ENCODE data around the gene USP35. TPM values are rescaled to one million over a fixed set of nuclear protein-coding genes. Genes with fewer than 3 reads are reported as not detected.

USP35 gene
- polyA plus RNA-seq, 2 of the 4 experiments (the other 2 are of a cell fraction) = 3.8 to 5.8 TPM

- FAIRE-seq (no peak), DNase-seq (ENCODE audit: low read depth in 1 of 2, low spot score in 1 of 2) (no peak), ATAC-seq (no peak)
- WGBS (ENCODE audit: missing lambda C conversion rate) = 70% methylated on average over 1 of the region's 1 CpG
- H3K9me3 ChIP-seq = no peaks in the 10 kb centered on the region; the same call in 2 of the 3 replicates
- no peak overlapping the region for H3K4me2 ChIP-seq
- H3K4me1 ChIP-seq = no peaks in the 10 kb centered on the region
- H3K27ac ChIP-seq = no peak overlapping the region
- TF ChIP-seq NFE2L2 (conservative IDR thresholded peaks at IDR 0.05; ENCODE audit: low read length) (no peak), ZC3H11A (IDR thresholded peaks at IDR 0.05) (no peak), ZNF302 (CRISPR knock-in tag; IDR thresholded peaks at IDR 0.05) (no peak), SREBF2 (IDR thresholded peaks at IDR 0.05) (no peak), MAFK (IDR thresholded peaks at IDR 0.05; ENCODE audit: partially characterized antibody) (no peak), JUN (IDR thresholded peaks at IDR 0.05) (no peak), RFX5 (IDR thresholded peaks at IDR 0.05) (no peak), SMC3 (IDR thresholded peaks at IDR 0.05) (no peak), TFCP2L1 (CRISPR knock-in tag; IDR thresholded peaks at IDR 0.05) (no peak), GATA3 (IDR thresholded peaks at IDR 0.05; ENCODE audit: borderline replicate concordance) (no peak), POLR2AphosphoS2 (conservative IDR thresholded peaks at IDR 0.05; ENCODE audit: low read length) (no peak)
- no peak overlapping the region for H3K4me3 ChIP-seq
- CTCF ChIA-PET = interaction anchor here (1.6 kb wide), 1 partner anchor 13 kb away, joined by 4 read pairs; no protein-coding TSS in a partner anchor
- POLR2A ChIA-PET = no interaction called here
Measured at GRCh38 chr11:78160557-78160956, 28.2 kb upstream of the USP35 start.

- ATAC-seq = no peak
Measured at GRCh38 chr11:78161346-78161745, 27.4 kb upstream of the USP35 start.

More at GRCh38 chr11:78161346-78161745, 27.4 kb upstream of the USP35 start:
- DNase-seq (ENCODE audit: low read depth in 1 of 2, low spot score in 1 of 2) (no peak), FAIRE-seq (no peak)
- no peak for TF ChIP-seq MYC (IDR thresholded peaks at IDR 0.05; ENCODE audit: borderline replicate concordance, low read length)
- no peak for TF ChIP-seq USF2 (IDR thresholded peaks at IDR 0.05)
- no peak for TF ChIP-seq CBX2 (IDR thresholded peaks at IDR 0.05; ENCODE audit: borderline replicate concordance, low read depth)
- TF ChIP-seq HMGXB4 (CRISPR knock-in tag; IDR thresholded peaks at IDR 0.05; ENCODE audit: borderline replicate concordance) = no peak
- TF ChIP-seq EP300 (IDR thresholded peaks at IDR 0.05) = no peak
- TF ChIP-seq NPAS2 (CRISPR knock-in tag; IDR thresholded peaks at IDR 0.05; ENCODE audit: borderline replicate concordance) = no peak
- no peak for TF ChIP-seq CEBPB (IDR thresholded peaks at IDR 0.05)
- TF ChIP-seq EHF (CRISPR knock-in tag; IDR thresholded peaks at IDR 0.05) = no peak
- no peak for TF ChIP-seq REST (IDR thresholded peaks at IDR 0.05)
- TF ChIP-seq ZSCAN20 (CRISPR knock-in tag; IDR thresholded peaks at IDR 0.05) = no peak
- TF ChIP-seq NR3C1 (IDR thresholded peaks at IDR 0.05) = no peak
- TF ChIP-seq ZFP36 (IDR thresholded peaks at IDR 0.05; ENCODE audit: borderline replicate concordance, partially characterized antibody) = no peak
- TF ChIP-seq NFE2L2 (conservative IDR thresholded peaks at IDR 0.05; ENCODE audit: low read length) = no peak
- no peak for TF ChIP-seq MAZ (IDR thresholded peaks at IDR 0.05; ENCODE audit: borderline replicate concordance, low read depth, low read length)
- TF ChIP-seq GATA3 (IDR thresholded peaks at IDR 0.05; ENCODE audit: borderline replicate concordance) = no peak
- no peak for TF ChIP-seq KDM5A (IDR thresholded peaks at IDR 0.05)
- no peak for TF ChIP-seq RARB (CRISPR knock-in tag; IDR thresholded peaks at IDR 0.05)
- TF ChIP-seq CBX8 (IDR thresholded peaks at IDR 0.05) = no peak
- TF ChIP-seq ZC3H11A (IDR thresholded peaks at IDR 0.05) = no peak
- 93% methylated on average over 2 of the region's 2 CpGs for WGBS (ENCODE audit: missing lambda C conversion rate)
- Histone ChIP-seq H3K4me2 (no peak overlapping the region), H3K27ac (no peak overlapping the region), H3K4me3 (no peak overlapping the region), H3K9me3 (no peaks in the 10 kb centered on the region; the same call in 2 of the 3 replicates), H3K4me1 (no peaks in the 10 kb centered on the region)
- POLR2A ChIA-PET = no interaction called here
- CTCF ChIA-PET = interaction anchor here (1.3 to 1.6 kb wide), 2 partner anchors 12 to 16 kb away, joined by 3 to 4 read pairs; no protein-coding TSS in a partner anchor

Measured in A549 (cell line).